Calu3 (cell line): ENCODE results near the gene CCDC196. TPM values are rescaled to one million over a fixed set of nuclear protein-coding genes. Genes with fewer than 3 reads are reported as not detected.

Experiments used
- BruUV-seq: library from RNA; stranded (reverse); fragments of 400-500 nt; replicated peaks from 2 replicates; lab custom pipeline; 2021; lab: Mats Ljungman, UMichigan
- CTCF ChIA-PET: fragments of 300-600 bp; sonication (Branson Sonifier 250); formaldehyde crosslinking; loops from one replicate; lab custom pipeline; 2022; ENCODE audit warnings: antibody characterized with exemption; lab: Charles Lee
- DNase-seq: peaks from one replicate; pipeline ENCODE4 v3.0.0; 2022
- H3K27ac Mint-ChIP-seq: one replicate; pipeline ENCODE4 v1.8.0; 2022; ENCODE audit warnings: mixed read lengths; ENCODE audit not compliant: unreplicated experiment
- H3K27me3 Mint-ChIP-seq: one replicate; pipeline ENCODE4 v1.8.0; 2022; ENCODE audit warnings: mixed read lengths; ENCODE audit not compliant: unreplicated experiment
- H3K36me3 Mint-ChIP-seq: one replicate; pipeline ENCODE4 v1.8.0; 2022; ENCODE audit warnings: mild to moderate bottlenecking, moderate library complexity, mixed read lengths; ENCODE audit not compliant: insufficient read depth, unreplicated experiment
- H3K4me1 Mint-ChIP-seq: one replicate; pipeline ENCODE4 v1.8.0; 2022; ENCODE audit warnings: mild to moderate bottlenecking, low read depth, mixed read lengths; ENCODE audit not compliant: unreplicated experiment
- H3K4me3 Mint-ChIP-seq: one replicate; pipeline ENCODE4 v1.8.0; 2022; ENCODE audit warnings: mild to moderate bottlenecking, low read depth, moderate library complexity, mixed read lengths; ENCODE audit not compliant: unreplicated experiment
- H3K9me3 Mint-ChIP-seq: one replicate; pipeline ENCODE4 v1.8.0; 2022; ENCODE audit warnings: low read depth, mixed read lengths; ENCODE audit not compliant: unreplicated experiment
- intact Hi-C: fragments of 100-400 bp; cut with micrococcal nuclease; formaldehyde crosslinking; loops from one replicate; pipeline ENCODE4 v1.10.0; 2022; ENCODE audit not compliant: unreplicated experiment
- total RNA-seq: library from RNA; stranded (reverse); gene quantifications from 2 replicates; pipeline ENCODE4 v1.2.3, GENCODE V29; 2022
- TF ChIP-seq, protein P1 (sequence below): fragments of 200-600 bp; IDR thresholded peaks from one replicate; pipeline ENCODE4 v1.8.0; 2022; ENCODE audit warnings: antibody characterized with exemption; ENCODE audit not compliant: unreplicated experiment

Gene CCDC196
- total RNA-seq, 1 experiment from 2014 or later: not detected

GRCh38 chr14:66444271-66444927, 41.8 kb upstream of the CCDC196 start:
- H3K4me1 Mint-ChIP-seq: no peaks in the 10 kb centered on the region
- CTCF ChIA-PET: interaction anchor here (0.6 kb wide), 1 partner anchor 37 kb away, joined by 3 read pairs; no protein-coding TSS in a partner anchor
- H3K4me3 Mint-ChIP-seq: no peak overlapping the region
- no peak overlapping the region for H3K27ac Mint-ChIP-seq
- intact Hi-C loops: no loop called here
- H3K27me3 Mint-ChIP-seq: no peaks in the 10 kb centered on the region
- H3K9me3 Mint-ChIP-seq: peaks cover 4% of the 10 kb centered on the region
- TF ChIP-seq, protein P1, sequence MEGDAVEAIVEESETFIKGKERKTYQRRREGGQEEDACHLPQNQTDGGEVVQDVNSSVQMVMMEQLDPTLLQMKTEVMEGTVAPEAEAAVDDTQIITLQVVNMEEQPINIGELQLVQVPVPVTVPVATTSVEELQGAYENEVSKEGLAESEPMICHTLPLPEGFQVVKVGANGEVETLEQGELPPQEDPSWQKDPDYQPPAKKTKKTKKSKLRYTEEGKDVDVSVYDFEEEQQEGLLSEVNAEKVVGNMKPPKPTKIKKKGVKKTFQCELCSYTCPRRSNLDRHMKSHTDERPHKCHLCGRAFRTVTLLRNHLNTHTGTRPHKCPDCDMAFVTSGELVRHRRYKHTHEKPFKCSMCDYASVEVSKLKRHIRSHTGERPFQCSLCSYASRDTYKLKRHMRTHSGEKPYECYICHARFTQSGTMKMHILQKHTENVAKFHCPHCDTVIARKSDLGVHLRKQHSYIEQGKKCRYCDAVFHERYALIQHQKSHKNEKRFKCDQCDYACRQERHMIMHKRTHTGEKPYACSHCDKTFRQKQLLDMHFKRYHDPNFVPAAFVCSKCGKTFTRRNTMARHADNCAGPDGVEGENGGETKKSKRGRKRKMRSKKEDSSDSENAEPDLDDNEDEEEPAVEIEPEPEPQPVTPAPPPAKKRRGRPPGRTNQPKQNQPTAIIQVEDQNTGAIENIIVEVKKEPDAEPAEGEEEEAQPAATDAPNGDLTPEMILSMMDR: no peak
- BruUV-seq: no TSS peak
- H3K36me3 Mint-ChIP-seq: no peaks in the 10 kb centered on the region
- no peak for DNase-seq

- DNase-seq: no peak
- Mint-ChIP-seq H3K9me3 (no peaks in the 10 kb centered on the region), H3K4me3 (no peak overlapping the region), H3K27ac (no peak overlapping the region), H3K36me3 (no peaks in the 10 kb centered on the region), H3K4me1 (no peaks in the 10 kb centered on the region), H3K27me3 (no peaks in the 10 kb centered on the region)
- CTCF ChIA-PET: no interaction called here
- TF ChIP-seq, protein P1: no peak
- no TSS peak for BruUV-seq
- intact Hi-C loops: no loop called here
Observed at GRCh38 chr14:66445936-66446335, 40.2 kb upstream of the CCDC196 start.

DNA sequence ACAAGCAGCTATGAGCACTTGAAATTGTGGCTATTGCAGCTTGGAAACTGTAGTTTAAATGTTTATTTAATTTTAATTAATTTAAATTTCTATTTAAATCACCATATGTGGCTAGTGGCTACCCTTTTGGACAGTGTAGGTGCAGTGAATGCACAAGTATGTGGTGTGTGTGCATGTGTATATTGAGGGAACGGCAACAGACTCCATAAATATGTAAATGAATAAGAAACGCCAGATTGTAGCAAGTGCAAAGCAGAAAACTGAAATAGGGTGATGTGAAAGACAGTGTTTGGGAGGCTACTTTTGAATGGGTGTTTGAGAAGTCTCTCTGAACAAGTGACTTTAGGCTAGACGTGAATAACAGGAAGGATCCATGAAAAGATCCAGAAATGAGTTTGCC, 32.7 kb upstream of the CCDC196 start:
- Mint-ChIP-seq H3K36me3 (no peaks in the 10 kb centered on the region), H3K4me1 (no peaks in the 10 kb centered on the region), H3K27ac (no peak overlapping the region), H3K4me3 (no peak overlapping the region), H3K27me3 (no peaks in the 10 kb centered on the region), H3K9me3 (peaks cover 3% of the 10 kb centered on the region)
- DNase-seq: no peak
- intact Hi-C loops: no loop called here
- TF ChIP-seq, protein P1: no peak
- CTCF ChIA-PET: interaction anchor here (0.5 to 1.2 kb wide), 2 partner anchors 50 to 234 kb away, joined by 3 to 7 read pairs; no protein-coding TSS in a partner anchor
- no TSS peak for BruUV-seq

- CTCF ChIA-PET: interaction anchor here (1.0 kb wide), 1 partner anchor 10 kb away, joined by 3 read pairs; no protein-coding TSS in a partner anchor
- intact Hi-C loops: no loop called here
Observed at GRCh38 chr14:66459603-66460002, 26.6 kb upstream of the CCDC196 start.

More at GRCh38 chr14:66459603-66460002, 26.6 kb upstream of the CCDC196 start:
- no peak for DNase-seq
- no peak overlapping the region for H3K27ac Mint-ChIP-seq
- no peaks in the 10 kb centered on the region for H3K4me1 Mint-ChIP-seq
- no peaks in the 10 kb centered on the region for H3K27me3 Mint-ChIP-seq
- H3K4me3 Mint-ChIP-seq: no peak overlapping the region
- no TSS peak for BruUV-seq
- H3K9me3 Mint-ChIP-seq: peaks cover 3% of the 10 kb centered on the region
- TF ChIP-seq, protein P1: no peak
- no peaks in the 10 kb centered on the region for H3K36me3 Mint-ChIP-seq
